HS-5 (cell line): ENCODE results near the gene SLC49A3.
"Not testable (repeated sequence)": the region's sequence is repeated elsewhere in the genome, so short reads cannot be mapped to it uniquely, and the experiment has no call there.

ENCODE experiments used
- DNase-seq: peaks from one replicate; pipeline ENCODE4 v3.0.0-alpha.2; 2012; ENCODE audit warnings: low read depth

Gene SLC49A3

DNA sequence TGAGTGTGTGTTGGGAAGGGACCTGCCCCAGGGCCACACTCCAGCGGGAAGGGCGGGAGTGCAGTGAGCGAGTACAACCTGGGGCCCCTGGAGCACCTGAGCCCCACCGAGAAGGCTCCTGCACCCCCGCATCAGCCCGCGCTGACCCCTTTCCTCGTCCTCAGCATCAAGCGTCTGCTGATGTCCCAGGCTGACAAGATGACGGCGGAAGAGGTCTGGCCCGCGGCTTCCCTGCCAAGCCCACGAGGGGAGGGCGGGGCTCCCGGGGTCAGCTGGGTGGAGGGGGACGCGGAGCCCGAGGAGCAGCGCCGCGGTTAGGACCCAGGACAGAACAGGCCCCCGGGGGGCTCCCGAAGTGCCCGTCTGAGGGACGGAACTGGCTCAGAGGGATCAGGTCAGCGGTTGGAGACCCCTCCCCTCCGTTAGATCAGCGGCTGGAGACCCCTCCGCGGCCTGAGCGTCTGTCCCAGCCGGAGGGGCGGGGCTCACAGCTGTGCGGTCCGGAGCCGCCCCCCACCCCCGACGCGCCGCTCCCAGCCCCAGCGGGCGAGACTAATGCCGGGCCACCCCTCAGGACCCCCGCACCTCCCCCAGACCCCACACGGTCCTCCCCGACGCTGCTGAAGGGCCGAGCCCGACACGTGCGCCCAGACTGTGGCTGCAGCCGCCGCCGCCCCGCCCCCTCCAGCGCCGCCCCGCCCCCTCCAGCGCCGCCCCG is 7.9 kb downstream of the SLC49A3 start:
- no peak for DNase-seq

DNA sequence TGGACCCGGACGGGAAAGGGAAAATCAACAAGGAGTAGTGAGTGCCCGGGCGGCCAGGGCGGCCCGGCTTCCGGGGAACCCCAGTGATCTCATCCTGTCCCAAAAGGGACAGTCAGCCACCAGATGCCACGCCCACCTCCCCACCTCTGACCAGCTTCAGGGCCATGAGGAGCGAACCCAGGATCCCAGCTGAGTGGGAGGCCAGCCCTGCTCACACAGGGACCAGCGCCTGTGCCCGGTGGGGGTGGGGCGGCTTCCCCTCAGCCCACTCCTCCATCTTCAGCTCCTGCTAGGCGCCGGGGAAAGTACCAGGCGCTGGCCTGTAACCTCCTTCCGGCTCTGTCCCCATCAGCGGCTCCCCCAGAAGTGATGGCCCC is 8.4 kb downstream of the SLC49A3 start:
- no peak for DNase-seq

DNA sequence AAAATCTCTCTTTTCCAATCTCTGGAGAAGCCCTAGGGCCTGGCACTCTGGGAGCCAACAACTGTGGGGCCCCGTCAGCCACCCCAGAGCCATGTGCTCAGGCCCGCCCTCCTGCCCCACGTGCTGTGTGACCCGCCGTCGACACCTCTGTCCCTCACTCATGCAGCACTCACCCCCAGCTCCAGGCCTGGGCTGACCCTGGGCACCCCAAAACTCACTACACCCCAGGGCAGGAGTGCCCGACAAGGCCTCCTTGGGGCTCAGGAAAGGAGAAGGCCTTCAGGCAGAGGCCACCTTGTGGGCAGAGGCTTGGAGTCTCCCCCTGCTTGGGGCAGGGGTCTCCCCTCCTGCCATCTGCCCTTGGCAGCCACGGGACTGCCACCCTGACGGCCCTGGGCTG is 8.9 kb downstream of the SLC49A3 start:
- DNase-seq, result no peak

DNA sequence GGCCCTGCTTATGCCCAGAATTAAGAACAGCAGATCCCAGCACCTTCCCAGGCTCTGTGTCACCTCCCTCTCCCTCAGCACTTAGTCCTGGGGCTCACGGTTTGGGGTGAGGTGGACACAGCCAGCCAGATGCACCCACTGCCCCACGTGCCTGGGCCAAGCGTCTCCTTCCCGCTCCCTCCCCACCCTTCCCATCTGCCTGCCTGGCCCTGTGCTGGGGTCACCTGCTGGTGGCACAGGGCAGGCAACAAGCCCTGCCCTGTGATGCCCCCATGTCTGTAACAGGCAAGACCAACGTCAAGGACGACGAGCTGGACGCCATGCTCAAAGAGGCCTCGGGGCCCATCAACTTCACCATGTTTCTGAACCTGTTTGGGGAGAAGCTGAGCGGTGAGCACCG is 9.3 kb downstream of the SLC49A3 start:
- DNase-seq, result no peak

DNA sequence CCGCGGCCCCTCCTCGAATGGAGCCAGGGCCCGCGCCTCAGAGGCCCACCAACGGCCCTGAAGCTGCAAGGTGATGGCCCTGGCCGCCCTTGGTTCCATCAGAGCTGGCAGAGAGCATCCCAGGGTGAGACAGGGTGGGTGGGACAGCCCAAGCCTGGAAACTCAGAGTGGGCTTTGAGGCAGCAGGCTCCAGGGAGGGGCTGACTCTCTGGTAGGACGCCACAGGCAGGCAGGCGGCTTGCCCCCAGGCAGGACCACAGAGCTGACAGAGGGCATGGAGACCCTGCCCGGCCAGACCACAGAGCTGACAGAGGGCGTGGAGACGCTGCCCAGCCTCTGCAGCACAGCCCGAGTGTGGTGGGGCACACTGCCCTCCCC is 9.9 kb downstream of the SLC49A3 start:
- DNase-seq, result no peak

DNA sequence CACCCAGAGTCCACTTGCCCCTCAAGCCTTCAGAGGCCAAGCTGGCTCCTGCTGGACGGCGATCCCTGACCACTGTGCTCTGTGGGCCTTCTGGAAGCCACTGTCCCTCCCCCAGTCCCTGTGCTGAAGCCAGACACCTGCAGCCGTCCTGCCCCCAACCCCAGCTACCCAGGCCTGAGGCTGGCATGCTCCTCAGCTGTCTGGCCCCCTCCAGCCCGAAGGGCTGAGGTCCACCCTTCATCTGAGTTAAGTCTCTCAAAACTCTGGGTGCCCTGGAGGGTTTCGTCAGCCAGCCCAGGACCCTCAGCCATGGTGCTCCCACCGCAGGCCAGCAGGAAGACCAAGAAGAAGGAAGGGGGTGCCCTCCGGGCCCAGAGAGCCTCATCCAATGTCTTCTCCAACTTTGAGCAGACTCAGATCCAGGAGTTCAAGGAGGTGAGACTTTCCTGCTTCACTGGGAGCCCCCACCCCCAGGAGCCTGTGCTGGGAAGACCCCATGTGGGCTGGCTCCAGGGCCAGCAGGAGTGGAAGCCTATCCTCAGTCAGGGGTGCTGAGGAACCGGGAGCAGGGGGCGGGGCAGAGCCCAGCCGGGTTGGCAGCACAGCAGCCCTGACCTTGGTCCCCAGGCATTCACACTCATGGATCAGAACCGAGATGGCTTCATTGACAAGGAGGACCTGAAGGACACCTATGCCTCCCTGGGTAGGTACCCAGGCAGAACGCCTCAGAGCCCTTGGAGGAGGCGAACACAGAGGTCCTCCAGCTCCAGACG is 10.4 kb downstream of the SLC49A3 start:
- no peak for DNase-seq

DNA sequence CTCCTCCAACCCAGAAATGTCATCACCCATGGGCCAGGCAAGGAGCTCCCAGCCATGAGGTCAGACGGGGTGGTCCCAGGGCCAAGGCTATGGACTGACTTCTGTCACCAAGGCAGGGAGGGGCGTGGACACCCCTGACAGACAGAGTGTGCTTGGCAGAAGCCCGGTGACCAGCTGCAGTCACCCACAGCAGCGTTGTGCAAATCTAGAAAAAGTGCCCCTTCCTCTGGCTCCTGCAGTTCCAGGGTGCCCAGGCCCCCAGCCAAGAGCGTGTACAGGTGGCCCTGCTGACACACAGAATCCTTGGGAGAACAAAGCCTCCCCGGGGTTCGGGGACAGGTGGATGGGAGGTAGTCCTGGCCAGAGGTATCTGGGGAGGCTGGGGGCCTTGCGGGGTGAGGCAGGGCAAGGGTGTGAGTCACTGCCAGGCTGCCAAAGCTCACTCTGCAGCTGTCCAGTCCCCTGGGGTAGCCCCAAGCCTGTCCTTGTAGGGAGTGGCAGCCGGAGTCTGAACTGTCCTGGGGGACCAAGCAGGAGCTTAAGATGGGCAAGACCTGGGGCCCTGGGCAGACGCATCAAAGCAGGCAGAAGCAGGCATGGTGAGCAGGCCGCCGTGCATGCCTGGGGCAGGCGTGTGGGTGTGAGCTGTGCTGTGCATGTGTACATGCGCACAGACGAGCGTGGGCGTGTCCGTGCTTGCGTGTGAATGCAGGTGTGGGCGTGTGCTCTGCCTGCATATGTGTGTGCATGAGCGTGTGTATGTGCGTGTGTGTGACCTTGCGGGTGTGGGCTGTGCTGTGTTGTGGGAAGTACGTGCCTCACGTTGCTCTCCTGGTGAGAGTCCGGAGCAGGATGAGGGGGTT is 11.3 kb downstream of the SLC49A3 start:
- DNase-seq, result no peak

DNA sequence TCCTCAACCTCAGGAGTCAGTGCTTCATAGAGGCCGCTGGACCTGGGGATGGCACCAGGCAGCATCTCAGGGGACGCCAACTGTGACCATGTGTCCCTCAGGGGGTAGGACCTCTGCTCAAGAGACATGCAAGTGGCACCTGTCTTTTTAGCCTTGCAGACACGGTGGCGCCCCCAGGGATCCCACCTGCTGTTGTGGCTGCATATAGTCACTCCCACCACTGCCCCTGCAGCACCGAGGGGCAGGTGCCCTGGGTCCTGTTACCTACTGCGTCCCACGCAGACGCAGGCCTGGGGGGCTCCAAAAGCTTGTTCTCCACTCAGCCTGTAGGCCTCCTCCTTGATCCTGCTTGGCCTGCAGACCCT is 12.1 kb downstream of the SLC49A3 start:
- no peak for DNase-seq

DNA sequence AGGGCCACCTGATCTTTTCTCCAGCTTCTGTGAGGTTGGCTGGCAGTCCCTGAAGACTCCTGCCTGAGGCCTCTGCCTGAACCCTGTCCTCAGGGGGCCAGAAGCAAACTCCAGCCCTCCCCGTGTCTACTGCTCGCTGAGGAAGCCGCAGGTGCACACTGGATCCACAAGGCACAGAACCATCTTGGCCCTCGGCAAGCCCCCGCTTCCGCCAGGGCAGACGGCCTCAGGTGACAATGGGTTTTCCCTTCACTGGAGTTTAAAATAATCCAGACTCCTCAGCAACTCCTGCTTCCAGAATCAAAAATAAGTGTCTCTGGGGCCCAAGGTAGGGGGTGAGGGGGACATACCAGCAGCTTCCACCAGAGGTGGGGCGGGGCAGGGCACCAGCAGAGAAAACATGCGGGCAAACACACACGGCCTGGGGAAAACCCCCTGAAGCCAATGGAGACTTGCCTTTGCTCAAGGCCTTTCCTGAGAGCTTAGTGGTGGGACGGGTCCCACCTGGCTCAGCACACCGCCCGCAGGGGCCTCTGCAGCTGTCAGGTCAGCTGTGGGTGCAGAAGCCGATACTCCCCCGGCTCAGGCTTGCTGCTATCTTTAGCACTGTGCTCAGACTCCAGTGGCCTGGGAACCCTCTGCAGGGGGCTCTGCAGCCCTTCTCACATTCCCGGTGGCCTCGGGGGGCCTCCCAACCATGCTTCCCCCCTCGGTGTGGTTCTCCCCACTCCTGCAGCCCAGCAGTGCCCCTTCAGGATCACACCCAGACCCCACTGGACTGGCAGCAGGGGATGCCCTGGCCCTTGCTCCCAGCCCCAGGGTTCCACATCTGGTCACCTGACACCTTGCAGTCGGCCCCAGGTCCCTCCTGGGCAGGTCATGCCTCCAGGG is 12.7 kb downstream of the SLC49A3 start:
- no peak for DNase-seq

DNA sequence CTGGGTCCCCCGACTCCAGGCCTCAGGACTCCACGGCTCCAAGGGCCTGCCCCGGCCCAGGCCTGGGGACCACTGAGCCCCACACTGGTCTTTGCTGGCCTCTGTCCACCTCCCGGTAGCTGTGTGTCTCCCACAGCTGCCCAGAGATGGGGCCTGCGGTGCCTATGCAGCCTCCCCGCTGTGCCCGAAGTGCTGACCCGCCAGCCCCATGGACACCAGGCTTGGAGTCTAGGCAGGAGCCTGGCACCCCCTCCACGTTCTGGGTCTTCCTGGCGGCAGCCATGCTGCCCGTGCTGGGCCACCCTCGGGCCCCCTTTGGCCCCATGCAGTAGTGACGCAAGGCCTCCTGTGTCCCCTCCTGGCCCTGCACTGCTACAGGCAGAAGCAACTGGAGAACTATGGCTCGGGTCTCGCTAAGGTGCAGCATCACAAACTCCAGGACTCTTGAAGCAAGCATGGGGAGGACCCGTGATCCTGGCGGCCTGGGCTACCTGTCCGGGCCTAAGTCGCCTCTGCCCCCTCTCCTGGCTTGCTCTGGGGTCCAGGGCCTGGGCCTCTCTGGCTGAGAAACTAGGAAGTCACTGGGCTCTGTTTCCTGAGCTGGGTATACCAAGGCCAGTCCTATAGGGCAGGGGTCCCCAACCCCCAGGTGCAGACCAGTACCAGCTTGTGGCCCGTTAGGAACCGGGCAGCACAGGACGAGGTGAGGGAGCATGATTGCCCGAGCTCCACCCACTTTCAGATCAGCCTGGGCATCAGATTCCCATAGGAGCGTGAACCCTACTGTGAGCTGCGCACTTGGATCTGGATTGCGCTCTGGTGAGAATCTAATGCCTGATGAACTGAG is 13.7 kb downstream of the SLC49A3 start:
- DNase-seq, result no peak

DNA sequence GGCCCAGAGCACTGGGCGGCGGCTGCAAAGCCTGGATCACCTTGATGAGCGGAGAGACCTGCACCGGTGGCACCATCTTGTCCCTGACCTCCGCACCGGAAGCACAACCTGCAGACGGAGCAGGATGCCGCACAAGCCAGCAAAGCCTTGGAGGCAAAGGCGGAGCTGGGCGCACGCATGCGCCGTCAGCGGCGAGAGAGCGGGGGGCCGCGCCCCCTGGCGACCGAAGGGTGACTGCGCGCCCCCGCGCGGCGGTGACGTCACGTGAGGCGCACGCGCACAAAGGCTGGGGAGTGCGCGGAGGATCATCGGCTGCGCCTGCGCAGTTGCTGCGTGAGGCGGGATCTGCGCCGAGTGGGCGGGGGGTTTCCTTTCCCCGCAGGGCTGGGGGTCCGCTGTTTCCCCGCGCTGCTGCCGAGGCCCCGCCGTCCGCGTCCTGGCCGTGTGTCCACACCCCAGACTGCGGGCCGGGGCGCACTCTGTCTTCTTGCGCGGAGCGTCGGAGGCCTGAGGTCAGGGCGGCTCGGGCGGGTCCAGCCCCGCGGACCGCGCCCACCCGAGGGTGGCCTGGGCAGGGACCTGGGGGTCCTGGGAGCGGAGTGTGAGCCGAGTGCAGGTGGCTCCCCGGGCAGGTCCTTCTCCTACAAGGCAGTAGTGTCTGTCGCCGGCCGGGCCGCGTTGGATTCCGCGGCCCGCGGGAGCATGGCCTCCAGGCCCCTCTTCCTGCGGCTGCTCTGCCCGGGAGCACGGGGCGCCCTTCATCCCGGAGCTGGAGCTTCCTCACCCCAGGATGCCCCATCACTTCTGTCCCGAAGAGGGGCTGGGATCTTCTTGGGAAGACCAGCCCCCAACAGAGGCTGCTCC is 14.5 kb downstream of the SLC49A3 start, which contains the start of the genes ATP5ME and MYL5:
TSS of gene ATP5ME (minus strand) at position 105 of the 864 bp plus-strand sequence. CDS start at position 76, 29 bp downstream.
TSS of gene MYL5 (plus strand) at position 371 of the 864 bp plus-strand sequence. CDS start 3,485 bp downstream, outside the sequence.
- peak; percentile 91 for DNase-seq

DNA sequence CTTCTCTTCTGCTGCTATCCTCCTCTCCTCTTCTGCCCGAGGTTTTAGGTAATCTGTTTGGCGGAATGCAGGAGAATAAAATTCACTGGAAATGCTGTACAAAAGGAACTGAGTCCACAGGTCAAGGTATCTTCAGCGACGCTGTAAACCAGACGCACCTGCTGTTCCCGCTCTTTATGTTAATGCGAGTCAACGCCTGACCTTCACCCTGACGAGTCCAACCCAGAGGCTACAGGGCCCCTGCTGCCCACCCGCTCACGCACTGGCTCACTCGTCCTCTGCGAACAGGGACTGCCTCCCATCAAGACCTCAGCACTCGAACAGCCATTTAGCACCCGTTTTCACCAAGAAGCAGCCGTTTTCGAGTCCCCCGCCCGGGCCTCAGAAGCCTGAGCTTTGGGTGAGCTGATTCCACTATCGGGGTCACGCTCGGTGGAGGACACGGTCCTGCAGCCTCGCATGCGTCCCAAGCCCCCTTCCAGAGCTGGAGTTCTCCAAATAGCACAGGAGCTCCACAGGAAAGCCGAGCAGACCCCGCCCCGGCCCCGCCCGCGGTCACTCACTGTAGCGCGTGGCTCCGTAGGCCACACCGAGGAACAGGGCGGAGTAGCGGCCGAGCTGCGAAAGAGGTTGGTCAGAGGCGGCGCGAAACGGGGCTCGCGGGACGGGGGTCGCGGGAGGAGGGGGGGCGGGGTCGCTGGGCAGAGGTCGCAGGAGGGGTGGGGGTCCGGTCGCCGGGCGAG is 15.4 kb downstream of the SLC49A3 start:
- no peak for DNase-seq

DNA sequence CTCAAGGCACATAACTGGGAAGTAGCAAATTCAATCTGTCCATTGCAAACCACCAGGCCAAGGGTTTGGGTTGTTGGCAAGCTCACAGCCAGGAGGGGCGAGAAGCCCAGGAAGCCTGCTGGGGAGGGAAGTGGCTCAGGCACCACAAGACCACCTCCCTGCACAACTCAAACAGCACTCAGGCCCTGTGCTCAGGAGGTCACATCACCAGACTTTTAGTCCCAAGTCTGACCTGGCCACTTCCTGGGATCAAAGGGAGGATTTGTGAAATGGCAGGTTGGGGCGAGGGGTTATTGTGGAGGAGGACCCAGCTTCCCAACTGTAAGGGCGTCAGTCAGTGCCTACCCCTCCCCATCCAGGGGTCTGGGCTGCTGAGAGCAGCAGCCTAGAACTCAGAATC is 17.2 kb downstream of the SLC49A3 start:
- DNase-seq, result no peak

DNA sequence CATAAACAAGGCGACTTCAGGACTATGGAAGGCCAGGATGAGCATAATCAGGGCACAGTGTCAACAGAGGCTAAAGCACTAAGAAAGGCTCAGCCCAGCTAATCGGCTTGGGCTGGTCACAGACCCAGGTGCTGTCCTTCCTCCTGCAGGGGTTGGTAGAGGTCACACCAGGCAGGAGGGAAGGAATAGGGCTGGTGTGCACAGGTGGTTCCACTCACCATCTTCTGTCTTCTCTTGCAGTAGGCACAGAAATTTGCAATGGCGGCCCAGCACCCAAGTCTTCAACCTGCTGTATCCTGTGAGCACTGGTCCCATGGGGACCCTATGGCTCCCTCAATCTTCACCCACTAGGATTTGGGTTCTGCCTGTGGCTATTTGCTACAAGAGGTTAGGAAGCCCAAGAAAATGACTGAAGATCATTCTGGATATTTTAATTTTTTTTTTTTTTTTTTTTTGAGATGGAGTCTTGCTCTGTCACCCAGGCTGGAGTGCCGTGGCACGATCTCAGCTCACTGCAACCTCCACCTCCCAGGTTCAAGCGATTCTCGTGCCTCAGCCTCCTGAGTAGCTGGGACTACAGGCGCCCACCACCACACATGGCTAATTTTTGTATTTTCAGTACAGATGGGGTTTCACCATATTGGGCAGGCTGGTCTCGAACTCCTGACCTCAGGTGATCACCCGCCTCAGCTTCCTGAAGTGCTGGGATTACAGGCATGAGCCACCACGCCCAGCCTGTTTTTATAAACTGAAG is 19.0 kb downstream of the SLC49A3 start:
- not testable (repeated sequence) for DNase-seq

DNA sequence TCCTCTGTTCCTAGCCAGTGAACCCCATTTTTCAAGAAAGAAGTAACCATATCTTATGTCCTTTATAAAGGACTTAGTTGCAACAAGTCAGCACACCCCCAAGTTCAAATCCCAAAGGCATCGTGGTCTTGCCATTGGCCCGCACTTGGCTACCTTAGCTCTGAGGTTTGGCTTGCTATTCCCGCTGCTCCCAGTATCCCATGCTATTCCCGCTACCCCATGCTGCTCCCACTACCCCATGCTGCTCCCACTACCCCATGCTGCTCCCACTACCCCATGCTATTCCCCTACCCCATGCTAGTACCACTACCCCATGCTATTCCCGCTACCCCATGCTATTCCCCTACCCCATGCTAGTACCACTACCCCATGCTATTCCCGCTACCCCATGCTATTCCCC is 20.7 kb downstream of the SLC49A3 start:
- DNase-seq, result not testable (repeated sequence)

DNA sequence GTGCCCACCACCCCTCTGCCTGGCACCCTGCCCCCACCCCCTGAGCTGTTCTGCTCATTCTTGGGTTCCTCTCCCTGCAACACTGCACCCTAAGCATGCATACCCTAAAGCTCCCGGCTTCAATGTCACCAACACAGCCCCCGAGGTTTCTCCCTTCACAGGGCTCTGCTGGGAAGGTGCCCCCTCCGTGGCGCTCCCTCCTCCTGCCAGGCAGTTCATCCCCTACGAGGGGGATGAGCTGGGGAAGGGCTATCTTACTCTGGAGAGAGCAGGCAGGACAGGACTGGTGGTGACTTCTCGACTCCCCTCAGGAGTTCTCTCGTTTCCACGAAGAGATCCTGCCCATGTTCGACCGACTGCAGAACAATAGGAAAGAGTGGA is 21.4 kb downstream of the SLC49A3 start:
- no peak for DNase-seq

DNA sequence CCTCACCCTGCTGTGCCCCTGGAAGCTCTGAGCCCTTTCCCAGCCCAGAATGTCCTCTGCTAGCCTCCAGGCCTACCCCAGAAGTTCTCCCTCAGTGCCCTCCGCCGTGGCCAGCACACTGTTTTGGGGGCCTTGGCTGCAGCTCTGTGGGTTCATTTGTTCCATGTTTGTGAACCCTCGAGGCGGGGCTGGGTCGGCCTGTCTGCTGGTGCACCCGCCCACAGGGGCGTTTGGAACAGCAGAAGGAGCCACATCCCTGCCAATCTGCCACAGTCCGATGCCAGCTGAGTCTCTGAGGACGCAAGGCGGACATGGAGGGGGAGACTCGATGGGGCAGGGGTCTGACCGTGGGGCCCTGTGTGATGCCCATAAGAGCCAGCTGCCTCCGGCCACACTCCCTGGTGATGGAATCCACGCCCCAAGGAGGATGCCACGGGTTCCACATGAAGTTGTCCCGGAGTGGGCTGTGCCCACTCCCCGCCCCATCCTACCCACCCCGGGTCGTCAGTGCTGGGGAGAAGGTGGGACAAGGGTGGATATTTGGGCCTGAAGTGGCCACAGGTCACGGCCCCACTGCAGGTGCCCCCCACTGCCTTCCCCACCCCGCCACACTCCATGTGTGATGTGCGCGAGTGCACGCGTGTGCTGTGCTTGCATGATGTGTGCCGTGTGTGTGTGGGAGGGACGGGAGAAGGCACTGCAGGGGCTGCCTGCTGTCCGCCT is 22.0 kb downstream of the SLC49A3 start:
- no peak for DNase-seq

DNA sequence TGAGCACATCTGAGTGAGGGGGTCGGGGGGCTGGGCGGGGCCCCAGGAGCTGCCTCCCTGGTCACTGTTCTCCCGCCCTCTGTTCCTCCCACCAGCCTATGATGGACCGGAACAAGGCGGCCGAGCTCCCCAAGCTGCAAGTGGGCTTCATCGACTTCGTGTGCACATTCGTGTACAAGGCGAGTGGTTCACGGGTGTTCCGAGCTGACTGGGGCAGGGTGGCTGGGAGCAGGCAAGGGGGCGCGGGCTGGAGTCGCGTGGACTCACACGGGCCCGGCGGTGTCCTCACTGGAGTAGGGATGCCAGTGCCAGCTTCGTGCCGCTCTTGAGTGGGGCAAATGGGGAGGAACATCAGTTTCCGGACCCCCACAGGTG is 22.5 kb downstream of the SLC49A3 start:
- no peak for DNase-seq
